Activated naive CD4-positive, alpha-beta T cell treated with anti-CD3 and anti-CD28 coated beads, Interleukin-2, amount 10 ng/mL, durations not matched to agents 7 days and 5 days (primary cell): ENCODE data around the gene ASB2.

Experiments
- CTCF ChIA-PET: fragments of 350-600 bp; sonication (Branson Sonifier 250); formaldehyde crosslinking; loops from one replicate; lab custom pipeline; 2021; ENCODE audit warnings: antibody characterized with exemption; lab: Charles Lee
- DNase-seq: peaks from one replicate; pipeline ENCODE4 v3.0.0-alpha.2; 2020
- H3K27ac Mint-ChIP-seq: one replicate; pipeline ENCODE4 v1.8.0; 2021; ENCODE audit warnings: mild to moderate bottlenecking, moderate library complexity, mixed read lengths
- H3K27me3 Mint-ChIP-seq: one replicate; pipeline ENCODE4 v1.8.0; 2021; ENCODE audit warnings: mild to moderate bottlenecking, mixed read lengths
- H3K36me3 Mint-ChIP-seq: one replicate; pipeline ENCODE4 v1.8.0; 2021; ENCODE audit warnings: mixed read lengths
- H3K4me1 Mint-ChIP-seq: one replicate; pipeline ENCODE4 v1.8.0; 2021; ENCODE audit warnings: mixed read lengths
- H3K4me3 Mint-ChIP-seq: one replicate; pipeline ENCODE4 v1.8.0; 2021; ENCODE audit warnings: mild to moderate bottlenecking, moderate library complexity, mixed read lengths
- H3K9me3 Mint-ChIP-seq: one replicate; pipeline ENCODE4 v1.8.0; 2021; ENCODE audit warnings: mixed read lengths

Gene ASB2

DNA sequence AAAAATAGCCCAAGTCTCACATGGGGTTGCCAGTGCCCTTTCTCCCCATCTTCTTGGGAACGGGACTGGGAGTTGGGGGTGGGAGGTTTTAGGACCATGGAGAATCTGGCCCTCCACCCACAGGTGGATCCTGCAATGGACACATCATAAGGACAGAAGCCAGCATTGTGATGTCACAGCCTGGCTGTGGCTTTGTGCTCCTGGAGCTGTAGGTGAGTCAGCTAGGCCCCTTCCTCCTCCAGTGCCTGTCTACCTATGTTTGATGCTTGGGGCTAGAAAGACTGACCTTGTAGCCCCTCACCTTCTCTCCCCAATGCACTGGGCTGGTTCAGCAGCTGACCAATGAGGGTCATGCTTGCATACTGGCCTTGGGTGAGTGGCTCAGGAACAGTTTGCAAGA is 20.7 kb upstream of the ASB2 start, which contains the start of gene CCDC197:
Gene CCDC197, plus strand, starts transcription at position 220 of the 400 bp plus-strand sequence. CDS start 831 bp downstream, outside the sequence.
- H3K9me3 Mint-ChIP-seq: no peaks in the 10 kb centered on the region
- no peak within 1 kb of the TSS for H3K27ac Mint-ChIP-seq
- H3K4me3 Mint-ChIP-seq: no peak within 1 kb of the TSS
- DNase-seq: no peak
- H3K36me3 Mint-ChIP-seq: no peaks in the 10 kb centered on the region
- CTCF ChIA-PET: interaction anchor here (0.6 to 7.2 kb wide), 4 partner anchors 19 to 56 kb away, joined by 3 to 186 read pairs (median 3); no protein-coding TSS in a partner anchor
- peaks cover 29% of the 10 kb centered on the region for H3K27me3 Mint-ChIP-seq
- H3K4me1 Mint-ChIP-seq: peaks cover 38% of the 10 kb centered on the region

GRCh38 chr14:93996130-93996695 is 19.8 kb upstream of the ASB2 start:
- DNase-seq: no peak
- CTCF ChIA-PET: interaction anchor here (1.2 to 7.2 kb wide), 3 partner anchors 8 to 55 kb away, joined by 5 to 186 read pairs (median 6); no protein-coding TSS in a partner anchor
- Mint-ChIP-seq H3K9me3 (no peaks in the 10 kb centered on the region), H3K36me3 (no peaks in the 10 kb centered on the region), H3K27me3 (peaks cover 37% of the 10 kb centered on the region), H3K27ac (no peak overlapping the region), H3K4me3 (no peak overlapping the region), H3K4me1 (peaks cover 30% of the 10 kb centered on the region)

GRCh38 chr14:93994919-93995682 is 18.7 kb upstream of the ASB2 start:
- Mint-ChIP-seq H3K27me3 (peaks cover 37% of the 10 kb centered on the region), H3K4me3 (no peak overlapping the region), H3K9me3 (no peaks in the 10 kb centered on the region), H3K27ac (no peak overlapping the region), H3K4me1 (peaks cover 25% of the 10 kb centered on the region), H3K36me3 (no peaks in the 10 kb centered on the region)
- DNase-seq: no peak
- CTCF ChIA-PET: interaction anchor here (1.2 to 7.2 kb wide), 3 partner anchors 10 to 54 kb away, joined by 5 to 186 read pairs (median 6); no protein-coding TSS in a partner anchor

GRCh38 chr14:93993382-93993781 is 17.0 kb upstream of the ASB2 start:
- no peak overlapping the region for H3K27ac Mint-ChIP-seq
- H3K4me3 Mint-ChIP-seq: no peak overlapping the region
- H3K4me1 Mint-ChIP-seq: peaks cover 25% of the 10 kb centered on the region
- peaks cover 37% of the 10 kb centered on the region for H3K27me3 Mint-ChIP-seq
- H3K36me3 Mint-ChIP-seq: no peaks in the 10 kb centered on the region
- DNase-seq: no peak
- H3K9me3 Mint-ChIP-seq: no peaks in the 10 kb centered on the region
- CTCF ChIA-PET: interaction anchor here (1.3 to 4.1 kb wide), 2 partner anchors 14 to 53 kb away, joined by 5 to 24 read pairs; no protein-coding TSS in a partner anchor

DNA sequence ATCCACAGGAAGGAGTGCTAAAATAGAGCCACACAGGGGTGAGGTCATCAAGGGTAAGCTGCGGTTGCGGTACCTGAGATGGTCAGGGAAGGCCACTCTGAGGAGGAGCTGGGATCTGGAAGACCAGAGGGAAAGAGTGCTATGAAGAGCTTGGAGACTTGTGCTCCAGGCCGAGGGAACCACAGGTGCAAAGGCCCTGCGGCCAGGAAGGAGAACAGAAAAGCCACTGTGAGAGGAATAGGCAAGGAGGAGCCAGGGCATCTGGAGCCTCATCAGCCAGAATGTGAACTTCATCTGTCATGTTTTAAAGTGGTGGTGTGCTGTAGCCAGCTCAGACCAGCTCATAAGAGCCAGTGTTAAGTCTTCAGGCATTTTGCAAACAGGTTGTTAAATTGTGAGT is 15.3 kb upstream of the ASB2 start:
- CTCF ChIA-PET: interaction anchor here (1.4 to 4.1 kb wide), 4 partner anchors 9 to 52 kb away, joined by 5 to 24 read pairs (median 10); no protein-coding TSS in a partner anchor
- DNase-seq: no peak
- no peak overlapping the region for H3K4me3 Mint-ChIP-seq
- H3K27ac Mint-ChIP-seq: no peak overlapping the region
- H3K36me3 Mint-ChIP-seq: no peaks in the 10 kb centered on the region
- H3K27me3 Mint-ChIP-seq: peaks cover 37% of the 10 kb centered on the region
- no peaks in the 10 kb centered on the region for H3K9me3 Mint-ChIP-seq
- H3K4me1 Mint-ChIP-seq: peaks cover 14% of the 10 kb centered on the region

GRCh38 chr14:93991212-93991611 is 14.8 kb upstream of the ASB2 start:
- peaks cover 14% of the 10 kb centered on the region for H3K4me1 Mint-ChIP-seq
- H3K9me3 Mint-ChIP-seq: no peaks in the 10 kb centered on the region
- H3K27me3 Mint-ChIP-seq: peaks cover 37% of the 10 kb centered on the region
- H3K4me3 Mint-ChIP-seq: no peak overlapping the region
- CTCF ChIA-PET: interaction anchor here (1.4 to 4.1 kb wide), 4 partner anchors 10 to 51 kb away, joined by 5 to 24 read pairs (median 10); no protein-coding TSS in a partner anchor
- no peak for DNase-seq
- H3K36me3 Mint-ChIP-seq: no peaks in the 10 kb centered on the region
- H3K27ac Mint-ChIP-seq: no peak overlapping the region

DNA sequence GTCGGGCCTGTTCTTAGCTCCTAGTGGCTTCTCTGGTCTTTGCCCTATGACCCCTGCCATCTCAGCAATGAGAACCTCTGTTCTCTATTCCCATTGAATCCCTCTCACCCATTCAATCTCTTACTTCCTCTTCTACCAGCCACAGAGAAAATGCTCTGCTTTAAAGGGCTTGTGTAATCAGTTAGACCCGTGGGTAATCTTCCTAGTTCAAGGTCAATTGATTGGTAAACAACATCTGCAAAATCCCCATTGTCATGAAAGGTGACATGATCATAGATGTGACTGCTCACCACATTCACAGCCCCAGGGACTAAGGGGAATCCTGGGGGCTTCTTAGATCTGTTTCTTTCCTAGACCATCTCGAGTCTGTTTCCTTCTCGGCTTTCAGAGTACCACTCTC is 13.6 kb upstream of the ASB2 start:
- Mint-ChIP-seq H3K4me3 (no peak overlapping the region), H3K9me3 (no peaks in the 10 kb centered on the region), H3K27me3 (peaks cover 25% of the 10 kb centered on the region), H3K4me1 (peaks cover 9% of the 10 kb centered on the region), H3K27ac (no peak overlapping the region), H3K36me3 (no peaks in the 10 kb centered on the region)
- CTCF ChIA-PET: no interaction called here
- DNase-seq: no peak

DNA sequence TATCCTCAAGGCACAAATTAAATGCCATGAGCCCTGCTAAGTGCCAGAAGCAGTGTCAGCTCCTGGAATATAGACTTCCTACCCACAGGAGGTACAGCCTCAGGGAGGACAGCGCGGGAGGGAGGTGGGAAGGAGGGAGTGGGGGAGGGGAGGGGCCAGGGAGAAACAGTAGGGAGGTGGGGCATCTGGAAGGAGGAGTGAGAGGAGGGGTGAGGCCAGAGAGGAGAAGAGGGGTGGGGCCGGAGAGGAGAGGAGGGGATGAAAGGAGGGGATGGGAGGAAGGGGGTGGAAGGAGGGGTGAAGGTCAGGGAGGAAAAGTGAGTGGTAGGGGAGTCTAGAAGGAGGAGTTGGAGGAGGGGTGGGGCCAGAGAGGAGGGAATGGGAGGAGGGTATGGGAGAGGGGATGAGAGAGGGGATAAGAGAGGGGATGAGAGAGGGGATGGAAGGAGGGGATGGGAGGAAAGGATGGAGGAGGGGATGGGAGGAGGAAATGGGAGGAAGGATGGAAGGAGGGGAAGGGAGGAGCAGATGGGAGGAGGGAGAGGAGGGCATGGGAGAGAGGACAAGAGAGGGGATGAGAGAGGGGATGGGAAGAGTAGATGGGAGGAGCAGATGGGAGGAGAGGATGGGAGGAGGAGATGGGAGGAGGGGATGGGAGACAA is 11.6 kb upstream of the ASB2 start:
- Mint-ChIP-seq H3K4me1 (peaks cover 6% of the 10 kb centered on the region), H3K27me3 (peaks cover 14% of the 10 kb centered on the region), H3K9me3 (no peaks in the 10 kb centered on the region), H3K4me3 (no peak overlapping the region), H3K27ac (no peak overlapping the region), H3K36me3 (no peaks in the 10 kb centered on the region)
- CTCF ChIA-PET: no interaction called here
- DNase-seq: no peak

GRCh38 chr14:93987376-93987775 is 11.0 kb upstream of the ASB2 start:
- Mint-ChIP-seq H3K27ac (no peak overlapping the region), H3K4me1 (peaks cover 6% of the 10 kb centered on the region), H3K4me3 (no peak overlapping the region), H3K27me3 (peaks cover 10% of the 10 kb centered on the region), H3K9me3 (no peaks in the 10 kb centered on the region), H3K36me3 (no peaks in the 10 kb centered on the region)
- CTCF ChIA-PET: no interaction called here
- DNase-seq: no peak

- no peaks in the 10 kb centered on the region for H3K36me3 Mint-ChIP-seq
- H3K4me3 Mint-ChIP-seq: no peak overlapping the region
- peaks cover 7% of the 10 kb centered on the region for H3K27me3 Mint-ChIP-seq
- no peak for DNase-seq
- H3K27ac Mint-ChIP-seq: no peak overlapping the region
- CTCF ChIA-PET: interaction anchor here (1.0 to 3.0 kb wide), 2 partner anchors 13 to 47 kb away, joined by 3 to 21 read pairs; no protein-coding TSS in a partner anchor
- peaks cover 6% of the 10 kb centered on the region for H3K4me1 Mint-ChIP-seq
- H3K9me3 Mint-ChIP-seq: no peaks in the 10 kb centered on the region
Observed at GRCh38 chr14:93986955-93987354, 10.6 kb upstream of the ASB2 start.

DNA sequence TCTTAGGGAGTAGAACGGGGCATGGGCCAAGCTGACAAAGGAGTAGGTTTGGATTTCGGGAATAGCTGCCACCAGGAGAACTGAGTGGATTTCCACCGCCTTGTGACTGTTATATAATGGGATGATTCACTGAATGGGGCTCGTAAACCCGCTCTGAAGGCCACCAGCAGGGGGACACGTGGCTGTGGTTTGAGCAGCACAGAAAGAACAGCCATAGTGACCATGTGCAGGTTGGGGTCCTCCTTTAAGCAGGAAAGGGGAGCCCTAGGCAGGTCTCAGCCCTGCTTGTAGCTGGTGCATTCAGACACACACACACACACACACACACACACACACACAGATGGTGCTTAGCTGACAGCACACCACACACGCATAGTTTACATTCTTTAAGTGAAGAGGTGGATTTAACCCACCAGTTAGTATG is 8.6 kb upstream of the ASB2 start:
- no peak overlapping the region for H3K4me3 Mint-ChIP-seq
- H3K9me3 Mint-ChIP-seq: peaks cover 7% of the 10 kb centered on the region
- no peaks in the 10 kb centered on the region for H3K27me3 Mint-ChIP-seq
- H3K36me3 Mint-ChIP-seq: peaks cover 7% of the 10 kb centered on the region
- no peak overlapping the region for H3K27ac Mint-ChIP-seq
- no peak for DNase-seq
- CTCF ChIA-PET: interaction anchor here (0.7 to 3.0 kb wide), 6 partner anchors 12 to 45 kb away, joined by 3 to 21 read pairs (median 5); no protein-coding TSS in a partner anchor
- H3K4me1 Mint-ChIP-seq: peaks cover 15% of the 10 kb centered on the region

- Mint-ChIP-seq H3K9me3 (peaks cover 11% of the 10 kb centered on the region), H3K36me3 (peaks cover 9% of the 10 kb centered on the region), H3K27me3 (no peaks in the 10 kb centered on the region), H3K4me1 (peaks cover 19% of the 10 kb centered on the region), H3K4me3 (no peak overlapping the region), H3K27ac (no peak overlapping the region)
- CTCF ChIA-PET: interaction anchor here (0.9 to 3.0 kb wide), 7 partner anchors 11 to 44 kb away, joined by 3 to 21 read pairs (median 5); no protein-coding TSS in a partner anchor
- DNase-seq: no peak
Observed at GRCh38 chr14:93984070-93984469, 7.7 kb upstream of the ASB2 start.

- CTCF ChIA-PET: interaction anchor here (0.5 to 2.6 kb wide), 8 partner anchors 11 to 148 kb away, joined by 3 to 15 read pairs (median 4); no protein-coding TSS in a partner anchor
- no peak overlapping the region for H3K4me3 Mint-ChIP-seq
- no peak for DNase-seq
- H3K9me3 Mint-ChIP-seq: peaks cover 22% of the 10 kb centered on the region
- no peaks in the 10 kb centered on the region for H3K27me3 Mint-ChIP-seq
- H3K4me1 Mint-ChIP-seq: peaks cover 36% of the 10 kb centered on the region
- no peak overlapping the region for H3K27ac Mint-ChIP-seq
- peaks cover 23% of the 10 kb centered on the region for H3K36me3 Mint-ChIP-seq
Observed at GRCh38 chr14:93982230-93983007, 6.0 kb upstream of the ASB2 start.
